GM21367 (cell line): ENCODE results near the gene GALNT18.

Experiments
- ATAC-seq: cut with Tn5 transposase; IDR thresholded peaks from one replicate; pipeline ENCODE4 v1.9.1; 2021; ENCODE audit not compliant: unreplicated experiment

The GALNT18 gene

DNA sequence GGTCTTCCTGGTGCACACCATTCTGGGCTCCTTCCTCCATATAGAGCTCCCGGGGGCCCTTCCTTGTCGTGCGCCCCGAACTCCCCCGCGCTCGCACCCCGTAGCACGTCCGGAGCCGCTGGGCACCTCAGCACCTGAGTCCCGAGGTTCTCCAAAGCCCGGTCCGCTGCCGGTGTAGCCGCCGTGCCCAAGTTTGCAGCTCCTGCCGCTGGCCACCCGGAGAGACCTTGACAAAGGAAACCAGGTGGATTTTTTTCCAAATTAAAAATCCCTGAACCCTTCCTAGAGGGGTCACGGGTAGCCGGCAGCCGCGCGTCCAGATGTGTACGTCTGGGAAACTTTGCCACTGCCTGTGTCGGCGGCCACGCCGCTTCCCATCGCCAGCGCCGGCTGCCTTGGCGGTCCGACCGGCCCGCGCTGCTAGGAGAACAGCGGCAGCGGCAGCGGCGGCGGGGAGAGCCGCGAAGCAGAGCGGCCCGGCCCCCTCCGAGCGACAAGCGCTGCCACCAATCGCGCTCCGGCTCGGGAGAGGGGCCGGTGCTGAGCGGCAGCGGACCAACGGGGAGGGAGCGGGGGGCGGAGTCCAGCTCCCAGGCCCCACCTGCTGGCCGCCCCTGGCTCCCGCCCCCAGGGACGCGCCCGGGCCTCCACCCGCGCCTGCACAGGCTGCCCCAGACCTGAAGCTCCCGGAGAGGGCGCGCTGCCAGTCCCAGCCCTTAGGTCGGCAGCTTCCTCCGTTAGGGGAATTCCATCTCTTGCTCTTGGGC, at the start of gene GALNT18:
TSS of gene GALNT18 (minus strand) at position 433 of the 767 bp plus-strand sequence.
- ATAC-seq: peak; percentile 96

DNA sequence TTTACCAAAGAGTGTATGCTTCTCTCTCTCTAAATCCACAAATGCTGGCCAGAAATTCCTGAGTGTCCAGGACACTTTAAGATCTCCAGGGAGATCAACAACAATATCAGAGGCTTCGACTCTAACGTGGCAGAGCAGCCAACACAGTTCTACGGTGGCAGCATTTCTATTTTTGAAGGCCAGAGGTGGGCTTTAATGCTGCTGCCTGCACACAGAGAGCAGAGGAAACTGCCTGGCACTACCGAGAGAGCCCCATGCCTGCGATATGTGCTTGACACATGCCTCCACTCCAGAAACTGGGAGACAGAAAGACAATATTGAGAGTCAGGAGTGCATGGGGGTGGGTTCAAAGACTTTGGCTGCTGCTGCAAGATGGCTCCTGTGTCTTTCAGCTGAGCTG, 48.8 kb upstream of the GALNT18 start:
- no peak for ATAC-seq

DNA sequence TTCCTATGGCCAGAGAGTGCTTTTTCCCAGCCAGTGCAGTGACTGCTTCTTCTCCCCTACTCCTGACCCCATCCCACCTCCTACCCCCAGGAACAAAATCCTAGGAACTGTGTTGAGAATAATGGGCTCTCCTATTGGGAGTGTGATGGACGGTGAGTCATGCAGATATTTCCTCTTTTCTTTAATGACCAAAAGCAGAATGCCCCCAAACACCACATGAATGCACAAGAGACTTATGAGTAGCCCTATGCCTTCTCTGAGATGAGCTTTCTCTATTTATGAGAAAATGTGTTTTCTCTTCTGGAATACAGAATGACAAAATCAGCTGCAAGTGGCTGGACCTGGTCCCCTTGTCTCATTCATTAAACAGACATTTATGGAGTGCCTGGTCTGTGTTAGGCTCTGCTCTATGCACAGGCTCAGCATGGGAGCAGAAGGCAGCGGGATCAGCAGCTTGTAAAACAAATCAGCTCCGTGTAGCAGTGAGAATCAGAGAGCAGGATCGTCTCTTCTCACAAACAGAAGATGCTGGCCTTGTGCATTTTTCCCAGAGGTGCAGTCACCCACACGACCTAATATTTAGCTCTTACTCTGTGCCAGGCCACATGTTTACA, 47.5 kb upstream of the GALNT18 start:
- ATAC-seq: no peak

DNA sequence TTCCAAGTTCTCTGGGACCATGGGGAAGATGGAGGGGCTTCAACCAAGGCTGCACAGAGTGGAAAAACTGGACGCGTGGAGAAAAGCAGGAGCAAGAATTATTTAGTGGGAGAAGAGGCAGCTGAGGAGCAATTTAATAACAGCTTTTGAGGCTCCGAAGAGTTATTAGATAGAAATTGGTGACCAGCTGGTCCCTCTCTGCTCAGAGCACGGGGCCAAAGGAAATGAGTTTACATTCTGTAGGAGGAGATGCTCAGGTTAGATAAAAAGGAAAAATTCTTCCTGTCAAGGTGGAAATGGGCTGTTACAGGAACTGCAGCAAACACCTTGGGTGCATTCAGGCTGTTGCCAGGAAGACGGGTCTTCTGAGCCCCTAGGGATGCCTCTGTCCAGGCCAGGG, 47.0 kb upstream of the GALNT18 start:
- ATAC-seq: no peak

DNA sequence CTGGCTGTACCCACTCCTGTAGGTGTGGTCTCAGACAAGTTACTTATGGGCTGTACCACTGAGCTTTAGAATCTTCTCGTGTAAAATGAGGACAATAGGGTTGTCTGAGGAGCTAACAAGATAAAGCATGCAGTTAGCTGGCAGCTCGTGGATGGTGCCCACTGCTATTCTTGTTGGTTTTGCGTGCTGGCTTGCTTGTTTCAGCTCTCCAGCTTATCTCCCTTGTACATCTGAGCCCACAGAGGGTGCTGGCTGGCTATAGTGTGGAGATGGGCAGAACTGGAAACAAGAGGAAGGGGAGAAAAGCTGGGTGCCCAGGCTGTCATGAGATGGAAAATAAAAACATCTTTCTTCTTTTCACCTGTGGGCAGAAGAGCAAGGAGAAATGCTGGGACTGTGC, 46.5 kb upstream of the GALNT18 start:
- no peak for ATAC-seq

DNA sequence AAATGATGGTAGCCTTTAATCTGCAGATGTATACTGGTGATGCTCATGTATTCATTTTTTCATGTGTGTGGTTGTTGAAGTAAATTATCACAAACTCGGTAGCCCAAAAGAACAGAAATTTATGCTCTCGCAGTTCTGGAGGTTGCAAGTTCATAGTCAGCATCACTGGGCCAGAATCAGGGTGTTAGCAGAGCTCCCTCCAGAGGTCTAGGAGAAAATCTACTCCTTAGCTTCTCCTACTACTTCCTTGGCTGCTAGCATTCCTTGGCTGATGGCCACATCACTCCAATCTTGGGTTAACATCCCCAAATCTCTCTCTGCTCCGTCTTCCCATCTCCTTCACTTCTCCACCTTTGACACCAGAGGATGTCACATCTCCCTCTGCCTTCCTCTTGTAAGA, 45.3 kb upstream of the GALNT18 start:
- no peak for ATAC-seq

DNA sequence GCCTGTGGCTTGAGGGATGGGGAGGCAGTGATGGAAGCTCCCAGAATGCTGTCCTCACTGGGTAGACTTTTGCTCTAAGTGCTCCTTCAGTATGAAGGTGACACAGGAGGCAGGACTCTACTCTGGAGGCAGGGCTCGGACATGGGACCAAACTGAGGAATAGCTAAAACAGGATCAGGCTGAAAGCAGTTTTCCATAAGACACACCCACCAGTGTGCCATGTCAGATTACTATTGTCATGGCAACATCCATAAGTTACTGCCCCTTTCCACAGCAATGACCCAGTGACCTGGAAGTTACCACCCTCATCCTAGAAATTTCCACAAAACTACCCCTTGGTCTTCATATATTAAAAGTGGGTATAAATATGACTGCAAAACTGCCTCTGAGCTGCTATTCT, 43.6 kb upstream of the GALNT18 start:
- no peak for ATAC-seq

DNA sequence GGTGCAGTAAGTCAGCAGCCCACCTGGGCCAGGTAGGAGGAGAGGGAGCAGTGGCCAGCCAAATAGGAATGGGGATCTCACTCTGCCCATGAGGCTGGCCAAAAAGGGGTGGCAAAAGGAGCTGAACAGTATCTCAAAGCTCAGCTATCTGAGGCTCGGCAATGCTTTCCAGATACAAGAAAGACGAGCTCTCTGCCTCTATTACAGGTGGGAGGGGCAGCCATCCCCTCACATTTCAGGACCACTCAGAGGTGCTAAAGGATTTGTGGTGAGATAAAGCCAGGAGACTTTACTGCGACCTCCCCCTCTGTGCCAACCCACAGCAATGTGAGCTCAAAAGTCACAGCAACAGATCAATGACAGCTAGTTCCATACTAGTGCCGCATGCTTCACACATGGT, 42.1 kb upstream of the GALNT18 start:
- no peak for ATAC-seq

DNA sequence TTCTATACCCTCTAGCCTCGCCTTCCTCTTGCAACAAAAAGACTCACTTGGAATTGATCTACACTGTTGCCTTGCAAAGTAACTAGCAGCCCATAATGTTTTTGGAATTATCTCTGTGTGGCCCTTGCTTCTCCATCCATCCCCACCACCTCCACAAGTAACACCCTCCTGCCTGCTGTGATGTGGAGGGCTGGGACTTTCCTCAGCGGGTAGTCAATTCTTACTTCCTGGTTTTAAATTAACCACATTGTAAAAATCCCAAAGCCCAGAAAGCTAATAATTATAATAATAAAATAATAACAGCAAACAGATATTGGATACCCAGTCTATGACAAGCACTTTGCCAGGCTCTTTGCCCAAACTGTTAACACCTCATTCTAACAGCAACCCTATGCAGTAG, 40.8 kb upstream of the GALNT18 start:
- no peak for ATAC-seq

DNA sequence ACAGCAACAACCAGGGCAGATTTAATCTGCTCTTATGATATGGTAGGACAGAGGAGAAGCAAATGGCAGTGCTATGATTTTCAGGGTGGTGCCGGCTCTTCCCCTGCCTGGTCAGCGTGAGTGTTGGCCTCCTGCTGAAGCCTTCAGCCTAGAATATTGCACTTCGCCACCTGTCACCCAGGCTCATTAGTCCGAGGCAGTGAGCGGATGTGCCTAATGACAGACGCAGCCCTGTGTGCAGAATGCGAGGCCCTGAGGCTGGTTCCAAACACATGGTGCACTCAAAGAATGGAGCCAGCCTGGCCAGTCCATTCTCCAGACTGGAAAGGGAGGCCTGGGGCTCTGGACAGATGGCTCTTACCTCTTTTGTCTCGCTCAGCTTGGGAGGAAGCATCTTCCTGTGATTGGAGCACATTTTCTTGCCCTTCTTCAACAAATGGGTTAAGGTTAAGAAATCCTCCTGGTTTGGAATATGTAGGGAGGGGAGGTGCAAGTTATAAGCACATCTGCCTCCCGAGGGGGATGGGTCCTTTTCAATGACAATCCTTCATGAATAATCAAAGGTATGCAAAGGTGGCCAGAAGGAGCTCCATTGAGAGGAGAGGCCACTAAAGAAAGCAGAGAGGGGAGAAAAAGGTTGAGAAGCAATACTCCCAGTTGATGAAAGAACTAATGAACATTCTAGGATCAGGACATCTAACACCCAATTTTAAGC, 39.7 kb upstream of the GALNT18 start:
- no peak for ATAC-seq

DNA sequence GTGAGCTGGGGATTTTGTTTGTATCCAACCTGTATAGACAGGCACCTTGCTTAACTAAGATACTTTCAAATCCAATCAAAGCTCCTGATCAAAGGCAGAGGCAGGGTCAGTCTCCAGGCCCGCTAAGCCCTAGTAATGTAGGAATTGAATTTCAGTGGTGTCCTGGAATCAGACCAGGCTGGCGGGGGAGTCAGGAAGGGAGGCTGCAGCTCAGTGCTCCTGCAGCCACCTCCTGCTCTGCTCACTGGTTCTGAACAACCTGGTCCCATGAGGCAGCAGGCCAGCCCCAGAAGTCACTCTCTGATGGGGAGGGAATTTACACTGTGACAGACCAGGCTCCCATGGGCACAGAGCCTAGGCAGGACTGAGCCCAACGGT, 38.5 kb upstream of the GALNT18 start:
- ATAC-seq: no peak

DNA sequence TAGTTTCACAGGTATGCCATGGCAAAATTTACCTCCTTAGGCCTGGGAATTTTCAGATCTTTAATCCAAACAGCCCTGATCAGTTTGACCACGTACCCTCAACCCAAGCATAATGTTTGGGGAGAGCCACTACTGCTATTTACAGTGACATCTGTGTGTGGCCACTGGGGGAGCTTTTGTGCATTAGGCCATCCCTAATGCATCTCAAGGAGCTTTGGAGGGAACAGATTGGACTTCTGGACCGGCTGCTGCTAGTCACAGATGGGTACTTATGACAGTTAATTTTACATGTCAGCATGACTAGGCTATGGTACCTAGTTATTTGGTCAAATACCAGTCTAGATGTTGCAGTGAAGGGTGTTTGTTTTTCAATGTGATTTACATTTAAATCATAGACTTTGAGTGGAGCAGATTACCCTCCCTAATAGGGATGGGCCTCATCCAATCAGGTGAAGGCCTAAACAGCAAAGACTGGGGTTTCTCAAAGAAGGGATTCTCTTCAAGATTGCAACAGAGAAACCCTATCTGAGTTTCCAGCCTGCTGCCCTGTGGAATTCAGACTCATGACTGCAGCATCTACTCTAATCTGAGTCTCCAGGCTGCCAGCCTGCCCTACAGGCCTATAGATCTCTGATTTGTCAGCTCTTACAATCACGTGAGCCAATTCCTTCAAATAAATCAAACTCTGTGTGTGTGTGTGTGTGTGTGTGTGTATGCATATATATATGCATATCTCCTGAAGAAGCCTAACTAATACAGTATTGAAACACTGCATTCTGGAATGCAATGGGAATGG, 38.0 kb upstream of the GALNT18 start:
- ATAC-seq: no peak

DNA sequence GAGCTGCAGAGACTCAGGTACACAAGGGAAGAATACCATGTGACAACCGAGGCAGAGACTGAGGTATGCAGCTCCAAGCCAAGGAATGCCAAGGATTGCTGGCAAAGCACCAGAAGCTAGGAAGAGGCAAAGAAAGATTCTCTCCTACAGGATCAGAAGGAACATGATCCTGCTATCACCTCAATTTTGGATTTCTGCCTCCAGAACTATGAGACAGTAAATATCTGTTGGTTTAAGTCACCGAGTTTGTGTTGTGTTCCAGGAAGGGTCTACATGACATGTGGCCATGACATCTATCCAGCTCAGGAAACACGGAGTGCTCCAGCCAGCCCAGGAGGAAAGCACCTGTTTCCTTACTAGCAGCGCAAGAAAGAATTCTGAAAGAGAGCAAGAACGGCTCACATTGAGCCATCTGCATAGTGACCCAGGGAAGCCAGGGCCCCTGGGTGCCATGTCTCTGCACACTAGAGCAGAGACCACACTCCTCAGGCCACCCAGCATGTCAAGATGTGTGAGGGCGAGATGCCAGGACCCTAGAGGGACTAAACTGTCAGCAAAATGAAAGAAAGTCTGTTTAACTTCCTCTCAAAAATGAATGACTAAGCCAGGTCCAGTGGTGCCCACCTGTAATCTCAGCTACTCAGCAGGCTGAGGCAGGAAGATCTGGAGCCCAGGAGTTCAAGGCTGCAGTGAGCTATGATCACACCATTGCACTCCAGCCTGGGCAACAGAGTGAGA, 35.6 kb upstream of the GALNT18 start:
- no peak for ATAC-seq

DNA sequence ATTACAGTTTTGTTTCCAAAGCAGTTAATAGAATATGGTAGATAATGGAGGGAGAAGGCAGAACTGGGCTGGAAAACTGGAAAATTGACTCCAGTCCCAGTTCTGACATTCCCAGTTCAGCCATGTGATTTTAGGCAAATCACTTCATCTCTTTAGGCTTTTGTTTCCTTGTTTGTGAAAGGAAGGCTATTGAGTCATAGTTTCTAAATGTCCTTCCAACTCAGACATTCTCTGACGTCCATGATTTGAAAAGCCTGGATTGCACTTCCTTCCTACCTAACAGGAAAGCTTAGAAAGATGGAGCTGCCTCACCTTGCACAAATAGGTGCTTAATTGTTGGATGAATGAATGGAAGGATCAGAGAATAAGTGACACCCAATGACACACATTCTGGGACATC, 19.8 kb upstream of the GALNT18 start:
- no peak for ATAC-seq

DNA sequence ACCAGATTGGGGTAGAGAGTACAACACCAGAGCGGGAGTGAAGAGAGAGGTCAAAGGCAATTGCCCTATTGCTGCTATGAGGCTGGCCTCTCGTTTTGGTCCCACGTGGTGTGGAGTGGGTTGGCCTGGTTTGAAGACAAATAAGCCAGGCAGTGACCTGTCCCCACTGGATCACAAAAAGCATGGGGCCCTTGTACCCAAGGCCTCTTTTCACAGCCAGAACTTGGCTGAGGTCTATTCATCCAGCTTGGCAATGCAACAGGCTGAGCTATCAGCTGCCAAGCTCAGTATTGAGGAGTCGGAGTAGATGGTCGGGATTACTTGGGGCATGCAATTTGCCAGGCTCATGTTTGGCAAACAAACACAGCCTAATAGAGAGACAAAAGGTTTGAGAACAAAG, 19.2 kb upstream of the GALNT18 start:
- ATAC-seq: no peak

DNA sequence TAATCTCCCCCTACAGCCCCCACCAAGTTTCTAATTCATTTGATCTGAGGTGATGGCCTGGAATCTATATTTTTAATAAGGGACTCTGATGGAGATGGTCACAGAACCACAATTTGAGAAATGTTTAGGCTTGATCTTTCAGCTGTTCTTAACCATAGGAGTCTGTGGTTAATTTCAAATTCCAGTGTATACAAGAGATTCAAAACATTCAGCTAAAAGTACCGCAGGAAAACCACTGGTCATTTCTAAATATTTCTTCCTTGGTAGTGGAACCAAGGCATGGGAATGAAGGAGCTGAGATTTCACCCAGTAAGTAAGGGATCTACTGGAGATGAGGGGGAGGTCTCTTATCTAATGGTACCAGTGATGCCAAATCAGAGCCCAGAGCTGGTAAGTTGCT, 18.3 kb upstream of the GALNT18 start:
- no peak for ATAC-seq

DNA sequence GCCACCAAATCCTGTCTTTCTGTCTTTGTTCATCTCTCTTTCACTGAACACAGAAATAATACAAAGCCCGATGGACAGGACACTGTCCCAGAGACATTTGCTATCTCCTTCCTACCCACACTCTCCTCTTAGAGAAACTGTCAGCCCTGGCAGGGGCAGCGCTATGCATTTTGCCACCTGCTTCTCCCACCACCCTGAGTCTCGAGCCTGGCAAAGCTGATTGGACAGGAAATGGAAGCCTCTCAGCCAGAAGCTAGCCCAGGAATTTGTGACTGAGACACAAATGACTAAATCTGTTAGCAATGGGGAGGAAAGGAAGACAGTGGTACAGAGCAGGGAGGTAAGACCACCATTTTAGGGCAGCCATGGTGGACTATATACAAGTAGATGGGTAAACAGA, 14.9 kb upstream of the GALNT18 start:
- ATAC-seq: no peak

DNA sequence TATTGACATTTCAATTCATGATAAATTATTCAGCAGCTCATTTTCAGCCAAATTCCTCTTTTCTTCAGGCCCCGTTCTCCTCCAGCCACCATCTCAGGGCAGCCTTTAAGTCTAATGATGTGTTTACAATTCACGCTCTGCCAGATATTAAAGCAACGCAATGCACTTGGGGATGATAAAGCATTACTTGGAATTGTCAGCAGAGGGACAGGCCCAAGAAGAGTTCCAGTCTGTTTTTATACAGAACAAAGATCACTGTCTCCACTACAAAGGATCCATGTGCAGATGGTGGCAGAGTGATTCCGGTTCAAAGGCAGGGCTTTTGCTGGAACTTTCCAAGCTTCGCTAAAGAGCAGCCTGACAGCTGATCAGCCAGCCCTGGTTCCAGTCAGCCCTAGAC, 13.6 kb upstream of the GALNT18 start:
- no peak for ATAC-seq

DNA sequence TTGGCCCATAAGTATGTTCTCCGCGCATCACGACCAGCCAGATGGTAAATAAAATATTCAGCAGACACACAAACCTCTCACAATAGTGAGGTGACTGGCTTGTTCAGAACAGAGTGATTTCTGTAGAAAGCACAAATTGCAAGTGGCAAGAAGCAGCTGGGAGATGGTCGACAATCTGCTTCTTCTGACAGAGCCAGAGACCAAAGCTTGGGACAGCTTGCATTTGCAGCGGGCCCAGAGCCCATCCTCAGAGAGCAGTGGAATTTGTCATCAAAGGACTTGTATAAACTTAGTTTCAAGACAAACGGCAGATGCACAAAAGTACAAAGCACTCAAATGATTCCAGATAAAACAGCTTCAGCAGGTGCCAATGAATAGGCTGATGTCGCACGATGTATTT, 7.6 kb upstream of the GALNT18 start:
- ATAC-seq: no peak

DNA sequence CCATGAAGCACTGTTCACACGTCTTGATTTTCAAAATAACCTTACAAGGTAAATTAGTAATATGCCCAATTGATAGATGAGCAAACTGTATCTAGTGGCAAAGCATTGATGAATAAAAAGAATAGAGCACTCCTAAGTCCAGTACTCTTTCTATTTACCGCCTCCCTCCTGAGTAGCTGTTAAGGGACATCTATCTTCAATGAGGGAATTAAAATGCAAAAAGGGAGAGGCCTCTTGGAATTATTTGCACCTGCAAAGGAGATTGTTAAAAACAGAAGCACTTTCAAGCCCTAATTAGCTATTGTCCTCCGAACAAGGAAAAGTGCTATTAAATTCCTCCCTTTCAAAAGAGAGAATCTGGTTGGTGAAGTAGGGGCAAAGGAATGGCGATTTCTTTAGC, 6.8 kb upstream of the GALNT18 start:
- no peak for ATAC-seq

DNA sequence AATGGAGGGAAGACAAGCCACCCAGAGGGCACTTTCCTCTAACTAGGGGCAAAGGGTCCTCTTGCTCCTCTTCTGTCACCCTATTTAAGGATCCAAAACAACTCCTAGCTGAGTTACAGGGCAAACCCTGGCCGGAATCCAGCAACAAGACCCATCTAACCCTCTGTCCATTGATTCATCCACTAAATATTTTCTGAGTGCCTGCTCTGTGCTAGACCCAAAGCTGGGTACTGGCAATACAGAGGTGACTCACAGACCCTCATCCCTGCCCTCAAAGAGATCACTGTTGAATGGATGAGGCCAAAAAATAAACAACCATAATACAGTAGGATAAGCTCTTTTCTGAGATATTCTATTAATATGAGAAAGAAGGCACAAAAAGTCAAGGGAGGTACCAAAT, 4.3 kb upstream of the GALNT18 start:
- ATAC-seq: no peak
